HUES64 (cell line): ENCODE measurements around the gene KIF15.
"Not testable (repeated sequence)": the region's sequence is repeated elsewhere in the genome, so short reads cannot be mapped to it uniquely, and the experiment has no call there.

Experiments used
- H3K27ac ChIP-seq: 2 replicates; pipeline ENCODE4 v1.7.0; 2013; ENCODE audit warnings: low read depth, low read length, inconsistent platforms
- H3K27me3 ChIP-seq: 2 replicates; pipeline ENCODE4 v1.6.1; 2013; ENCODE audit warnings: mild to moderate bottlenecking, low read length; ENCODE audit not compliant: insufficient read depth
- H3K36me3 ChIP-seq: 2 replicates; pipeline ENCODE4 v1.6.1; 2013; ENCODE audit warnings: mild to moderate bottlenecking, low read length; ENCODE audit not compliant: insufficient read depth
- H3K4me1 ChIP-seq: 2 replicates; pipeline ENCODE4 v1.6.1; 2013; ENCODE audit warnings: mild to moderate bottlenecking, low read length, moderate library complexity; ENCODE audit not compliant: insufficient read depth
- H3K4me3 ChIP-seq: 2 replicates; pipeline ENCODE4 v1.5.1; 2013; ENCODE audit warnings: mild to moderate bottlenecking, low read length, moderate library complexity
- H3K9ac ChIP-seq: 2 replicates; pipeline ENCODE4 v1.6.1; 2013; ENCODE audit warnings: mild to moderate bottlenecking, low read depth, low read length
- H3K9me3 ChIP-seq: 2 replicates; pipeline ENCODE4 v1.6.1; 2013; ENCODE audit warnings: low read depth, low read length; ENCODE audit not compliant: insufficient read depth
- WGBS: fragments of 150-250, 120-280 bp; methylation state at CpG from one replicate; pipeline ENCODE4 v1.1.7; 2013; ENCODE audit warnings: missing lambda C conversion rate; 5-methylcytosine and 5-hydroxymethylcytosine counted together

The KIF15 gene

DNA sequence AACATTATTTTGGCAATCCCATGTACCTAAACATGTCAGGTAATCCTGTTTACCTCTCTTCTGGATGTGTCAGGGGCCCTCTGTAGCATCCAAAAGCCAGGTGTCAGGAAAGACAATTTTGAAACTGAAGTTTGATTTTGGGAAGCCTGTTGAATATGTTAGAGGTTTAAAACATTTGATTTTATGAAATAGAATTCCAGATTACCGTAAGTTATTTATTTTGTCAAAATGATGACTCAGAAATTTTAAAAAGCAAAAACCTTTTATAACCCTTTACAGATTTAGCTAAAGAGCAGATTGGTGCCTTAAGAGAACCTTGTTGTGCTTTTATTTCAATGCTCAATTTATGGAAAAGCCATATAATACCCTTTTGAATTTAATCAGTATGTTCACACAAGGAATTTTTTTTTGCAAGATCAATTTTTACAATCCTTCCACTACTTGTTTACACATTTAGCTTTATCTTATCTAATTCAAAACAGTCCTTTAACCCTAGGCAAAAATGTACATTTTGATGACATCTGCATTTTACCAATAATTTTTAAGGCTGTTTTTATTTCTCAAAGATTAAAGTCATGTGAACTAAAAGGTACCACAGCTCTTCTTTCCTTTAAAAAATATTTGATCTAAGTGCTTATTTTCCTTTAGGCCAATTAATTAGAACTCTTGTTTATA is 10.0 kb downstream of the KIF15 start:
- H3K4me1 ChIP-seq = no peaks in the 10 kb centered on the region; the same call in 1 of the 2 replicates
- peaks cover 79% of the 10 kb centered on the region for H3K36me3 ChIP-seq
- no peaks in the 10 kb centered on the region for H3K27me3 ChIP-seq
- no peak overlapping the region; the same call in 1 of the 2 replicates for H3K4me3 ChIP-seq
- WGBS = no CpG with 5 or more reads among the region's 1 CpG
- H3K27ac ChIP-seq = no peak overlapping the region
- no peak overlapping the region for H3K9ac ChIP-seq
- peaks cover 61% of the 10 kb centered on the region for H3K9me3 ChIP-seq

DNA sequence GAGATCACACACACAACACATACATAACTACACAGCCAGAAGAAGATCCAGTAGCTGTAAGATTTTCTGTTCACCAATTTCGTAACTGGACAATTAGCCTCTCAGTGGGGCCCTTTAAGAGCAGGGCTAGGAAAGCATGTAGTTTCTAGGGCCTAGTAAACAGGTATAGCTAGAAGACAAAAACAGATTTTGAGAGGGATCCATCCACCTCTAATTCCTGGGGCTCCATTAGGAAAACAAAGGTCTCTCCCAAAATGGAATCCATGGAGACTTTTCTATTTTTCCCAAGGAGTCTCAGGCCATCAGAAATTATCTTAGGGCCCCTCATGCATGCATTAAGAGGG is 10.5 kb downstream of the KIF15 start:
- Histone ChIP-seq H3K4me3 (no peak overlapping the region; the same call in 1 of the 2 replicates), H3K36me3 (peaks cover 84% of the 10 kb centered on the region), H3K27me3 (no peaks in the 10 kb centered on the region), H3K9ac (no peak overlapping the region), H3K4me1 (no peaks in the 10 kb centered on the region; the same call in 1 of the 2 replicates), H3K9me3 (peaks cover 60% of the 10 kb centered on the region), H3K27ac (no peak overlapping the region)
- 100% methylated on average over 1 of the region's 1 CpG for WGBS

DNA sequence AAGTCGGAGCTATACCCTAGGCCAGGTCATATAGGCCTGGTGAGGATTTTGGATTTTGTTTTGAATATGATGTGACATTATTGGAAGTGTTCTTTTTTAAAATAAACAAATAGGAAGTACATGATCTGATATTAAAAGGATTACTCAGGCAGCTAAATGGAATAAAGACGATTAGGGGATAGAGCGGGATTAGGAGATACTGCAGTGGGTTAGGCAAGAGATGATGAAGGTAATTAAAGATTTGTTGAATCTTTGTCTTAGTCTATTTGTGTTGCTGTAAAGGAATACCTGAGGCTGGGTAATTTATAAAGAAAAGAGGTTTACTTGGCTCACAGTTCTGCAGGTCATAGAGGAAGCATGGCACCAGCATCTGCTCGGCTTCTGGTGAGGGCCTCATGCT is 21.3 kb downstream of the KIF15 start:
- WGBS = 95% methylated on average over 4 of the region's 4 CpGs
- Histone ChIP-seq H3K27ac (no peak overlapping the region), H3K4me1 (no peaks in the 10 kb centered on the region), H3K9me3 (no peaks in the 10 kb centered on the region), H3K4me3 (no peak overlapping the region), H3K36me3 (peaks cover 82% of the 10 kb centered on the region), H3K9ac (no peak overlapping the region), H3K27me3 (no peaks in the 10 kb centered on the region)

DNA sequence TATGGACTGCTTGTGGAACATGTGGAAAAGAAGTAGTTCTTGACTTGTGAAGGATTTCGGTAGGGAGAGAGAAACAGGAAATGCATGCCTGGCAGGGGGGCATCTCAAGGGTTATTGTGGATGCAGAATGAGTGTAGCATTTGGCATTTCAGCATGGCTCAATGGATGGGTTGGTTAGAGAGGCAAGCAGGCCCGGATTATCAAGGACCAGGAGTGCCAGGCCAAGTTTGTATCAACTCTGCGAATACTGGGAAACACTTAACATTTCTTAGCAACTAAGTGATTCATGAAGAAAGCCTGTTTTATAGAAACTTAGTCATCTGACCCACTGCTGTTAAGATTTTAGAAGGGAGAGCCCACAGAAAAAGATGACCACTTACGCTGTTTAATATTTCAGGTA is 33.6 kb downstream of the KIF15 start:
- no peaks in the 10 kb centered on the region for H3K27me3 ChIP-seq
- 0 out of 2 replicates have a peak overlapping the region, but pooled peaks have one; percentile 36 for H3K9ac ChIP-seq
- no peaks in the 10 kb centered on the region for H3K9me3 ChIP-seq
- H3K36me3 ChIP-seq = peaks cover 83% of the 10 kb centered on the region
- no peak overlapping the region for H3K27ac ChIP-seq
- 87% methylated on average over 4 of the region's 4 CpGs for WGBS
- no peaks in the 10 kb centered on the region for H3K4me1 ChIP-seq
- no peak overlapping the region for H3K4me3 ChIP-seq

DNA sequence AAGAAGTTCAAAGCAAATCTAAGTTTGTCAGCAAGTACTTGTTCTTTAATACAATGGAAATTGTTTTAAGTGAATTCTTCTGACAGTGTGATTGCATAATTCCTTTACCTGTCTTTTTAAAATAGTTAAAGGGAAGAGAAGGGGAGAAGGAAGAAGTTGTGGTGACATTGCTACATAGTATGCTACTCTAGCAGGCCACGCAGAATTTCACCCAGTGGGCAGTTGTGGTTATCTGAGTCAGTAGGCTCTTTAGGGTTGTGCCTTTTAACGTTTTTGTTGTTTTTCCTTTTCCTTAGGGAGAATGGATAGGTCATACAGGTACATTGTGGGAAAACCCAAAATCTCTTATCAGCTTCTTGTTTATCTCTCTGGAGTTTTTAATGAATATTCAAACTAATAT is 40.4 kb downstream of the KIF15 start:
- no peak overlapping the region for H3K4me3 ChIP-seq
- H3K9me3 ChIP-seq = no peaks in the 10 kb centered on the region
- 92% methylated on average over 2 of the region's 2 CpGs for WGBS
- H3K27ac ChIP-seq = no peak overlapping the region
- H3K36me3 ChIP-seq = peaks cover 93% of the 10 kb centered on the region
- H3K27me3 ChIP-seq = no peaks in the 10 kb centered on the region
- H3K4me1 ChIP-seq = no peaks in the 10 kb centered on the region
- no peak overlapping the region for H3K9ac ChIP-seq

DNA sequence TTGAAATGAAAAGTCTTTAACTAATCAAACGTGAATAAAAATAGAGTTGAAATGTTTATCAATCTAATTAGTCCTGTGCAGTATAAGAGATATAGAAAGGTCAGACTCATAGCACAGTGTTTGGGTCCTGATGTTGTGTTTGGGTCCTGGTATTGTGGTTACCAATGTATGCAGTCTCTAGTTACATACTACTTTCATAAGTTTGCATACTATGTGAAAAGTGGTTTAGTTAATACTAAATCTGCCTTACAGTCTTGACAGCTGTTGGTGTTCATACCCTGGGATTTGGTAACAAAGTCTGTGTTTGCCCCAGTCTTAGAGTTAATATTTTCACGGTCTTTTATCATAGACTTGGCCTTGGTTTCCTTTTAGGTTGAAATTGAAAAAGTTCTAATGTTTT is 41.7 kb downstream of the KIF15 start:
- Histone ChIP-seq H3K27me3 (no peaks in the 10 kb centered on the region), H3K9me3 (no peaks in the 10 kb centered on the region), H3K4me3 (no peak overlapping the region), H3K4me1 (no peaks in the 10 kb centered on the region), H3K27ac (no peak overlapping the region), H3K9ac (no peak overlapping the region), H3K36me3 (peaks cover 93% of the 10 kb centered on the region)
- 98% methylated on average over 2 of the region's 2 CpGs for WGBS

DNA sequence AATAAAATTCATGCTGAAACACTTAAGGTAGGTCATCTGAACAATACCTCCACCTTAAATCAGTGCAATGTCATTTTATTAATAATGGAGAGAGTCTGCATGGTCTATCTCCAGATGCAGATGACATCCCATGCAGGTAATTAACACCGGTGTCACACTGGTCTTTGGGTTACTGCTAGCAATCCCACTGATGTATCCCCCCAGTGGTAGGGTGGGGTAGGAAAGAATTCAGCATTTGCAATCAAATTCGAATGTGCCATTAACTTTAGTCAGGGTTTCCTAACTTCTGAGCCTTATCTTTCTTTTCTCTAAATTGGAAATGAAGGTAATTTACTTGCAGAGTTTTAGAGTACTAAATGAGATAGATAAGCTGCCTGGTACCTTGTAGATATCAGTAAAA is 44.4 kb downstream of the KIF15 start:
- H3K4me3 ChIP-seq = no peak overlapping the region
- no peaks in the 10 kb centered on the region for H3K4me1 ChIP-seq
- no peak overlapping the region for H3K27ac ChIP-seq
- no peaks in the 10 kb centered on the region for H3K9me3 ChIP-seq
- no peaks in the 10 kb centered on the region for H3K27me3 ChIP-seq
- H3K36me3 ChIP-seq = peaks cover 90% of the 10 kb centered on the region
- 94% methylated on average over 2 of the region's 2 CpGs for WGBS
- H3K9ac ChIP-seq = no peak overlapping the region

DNA sequence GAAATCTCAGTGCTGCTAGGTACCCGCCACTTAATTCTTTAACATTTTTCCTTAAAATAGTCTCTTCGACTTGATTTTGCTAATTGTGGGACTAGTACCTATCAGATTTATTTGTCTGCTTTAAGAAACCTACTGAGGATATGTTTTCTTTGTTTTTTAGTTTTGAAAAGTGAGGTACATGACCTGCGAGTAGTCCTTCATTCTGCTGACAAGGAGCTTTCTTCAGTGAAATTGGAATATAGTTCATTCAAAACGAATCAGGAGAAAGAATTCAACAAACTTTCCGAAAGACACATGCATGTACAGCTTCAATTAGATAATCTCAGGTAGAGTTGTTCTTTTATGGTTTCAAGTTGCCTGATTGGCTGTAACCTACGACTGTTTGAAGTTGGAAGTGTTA is 53.2 kb downstream of the KIF15 start:
- Histone ChIP-seq H3K36me3 (peaks cover 67% of the 10 kb centered on the region), H3K9ac (no peak overlapping the region), H3K9me3 (peaks cover 2% of the 10 kb centered on the region; the same call in 1 of the 2 replicates), H3K27ac (no peak overlapping the region), H3K27me3 (no peaks in the 10 kb centered on the region), H3K4me1 (no peaks in the 10 kb centered on the region), H3K4me3 (no peak overlapping the region)
- WGBS = 95% methylated on average over 5 of the region's 6 CpGs

DNA sequence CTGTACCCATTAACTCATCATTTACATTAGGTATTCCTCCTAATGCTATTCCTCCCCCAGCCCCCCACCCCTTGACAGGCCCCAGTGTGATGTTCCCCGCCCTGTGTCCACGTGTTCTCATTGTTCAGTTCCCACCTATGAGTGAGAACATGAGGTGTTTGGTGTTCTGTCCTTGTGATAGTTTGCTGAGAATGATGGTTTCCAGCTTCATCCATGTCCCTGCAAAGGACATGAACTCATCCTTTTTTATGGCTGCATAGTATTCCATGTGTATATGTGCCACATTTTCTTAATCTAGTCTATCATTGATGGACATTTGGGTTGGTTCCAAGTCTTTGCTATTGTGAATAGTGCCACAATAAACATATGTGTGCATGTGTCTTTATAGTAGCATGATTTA is 54.7 kb downstream of the KIF15 start:
- H3K9me3 ChIP-seq, H3K4me3 ChIP-seq, H3K4me1 ChIP-seq, H3K9ac ChIP-seq, H3K27me3 ChIP-seq, H3K27ac ChIP-seq: not testable (repeated sequence)
- WGBS = 96% methylated on average over 2 of the region's 2 CpGs
- peaks cover 52% of the 10 kb centered on the region for H3K36me3 ChIP-seq

DNA sequence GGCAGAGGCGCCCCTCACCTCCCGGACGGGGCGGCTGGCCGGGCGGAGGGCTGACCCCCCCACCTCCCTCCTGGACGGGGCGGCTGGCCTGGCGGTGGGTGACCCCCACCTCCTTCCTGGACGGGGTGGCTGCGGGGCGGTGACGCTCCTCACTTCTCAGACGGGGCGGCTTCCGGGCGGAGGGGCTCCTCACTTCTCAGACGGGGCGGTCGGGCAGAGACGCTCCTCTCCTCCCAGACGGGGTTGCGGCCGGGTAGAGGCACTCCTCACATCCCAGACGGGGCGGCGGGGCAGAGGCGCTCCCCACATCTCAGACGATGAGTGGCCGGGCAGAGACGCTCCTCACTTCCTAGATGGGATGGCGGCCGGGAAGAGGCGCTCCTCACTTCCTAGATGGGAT is 59.6 kb downstream of the KIF15 start:
- not testable (repeated sequence) for H3K27ac ChIP-seq, H3K9me3 ChIP-seq, H3K4me1 ChIP-seq, H3K27me3 ChIP-seq, H3K4me3 ChIP-seq, H3K9ac ChIP-seq
- H3K36me3 ChIP-seq = peaks cover 38% of the 10 kb centered on the region
- 98% methylated on average over 34 of the region's 34 CpGs for WGBS

DNA sequence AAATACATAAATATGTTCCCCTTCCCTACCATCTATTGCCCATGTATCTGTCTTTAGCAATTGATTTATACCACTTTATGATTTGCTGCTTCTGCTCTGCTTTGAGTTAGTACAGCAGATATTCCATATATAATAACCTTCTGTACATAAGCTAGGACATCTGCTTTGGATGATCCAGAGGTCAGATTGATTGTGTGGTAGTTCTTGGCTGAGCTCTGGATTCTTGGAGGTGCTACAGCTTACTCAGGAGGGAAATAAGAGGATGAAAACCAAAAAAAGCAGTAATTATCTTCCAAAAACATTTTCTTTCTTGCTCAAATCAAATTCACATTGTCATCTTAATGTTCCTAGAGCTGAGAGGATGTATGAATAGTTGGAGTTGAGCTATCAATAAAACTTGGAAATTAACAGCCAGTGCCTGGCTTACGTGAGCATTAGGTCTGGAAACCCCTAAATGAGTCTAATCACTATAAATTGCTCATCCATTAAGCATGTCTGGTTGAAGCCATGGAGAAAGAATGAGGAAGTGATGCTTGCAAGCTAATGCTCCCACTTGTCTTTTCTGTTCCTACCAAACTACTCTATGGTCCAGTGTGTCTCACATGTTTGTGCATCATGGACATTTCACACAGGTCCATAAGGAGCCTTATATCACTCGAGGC is 63.8 kb downstream of the KIF15 start:
- peaks cover 68% of the 10 kb centered on the region for H3K36me3 ChIP-seq
- no peak overlapping the region for H3K4me3 ChIP-seq
- no peak overlapping the region for H3K27ac ChIP-seq
- WGBS = 100% methylated on average over 2 of the region's 2 CpGs
- no peaks in the 10 kb centered on the region for H3K27me3 ChIP-seq
- no peaks in the 10 kb centered on the region for H3K4me1 ChIP-seq
- H3K9ac ChIP-seq = no peak overlapping the region
- peaks cover 5% of the 10 kb centered on the region; the same call in 1 of the 2 replicates for H3K9me3 ChIP-seq
